HG03521 (cell line): ENCODE measurements around the gene TAS1R2.

Source experiments
- ATAC-seq: cut with Tn5 transposase; IDR thresholded peaks from one replicate; pipeline ENCODE4 v1.9.1; 2021; ENCODE audit warnings: mild to moderate bottlenecking, moderate library complexity; ENCODE audit not compliant: unreplicated experiment

TAS1R2 gene

DNA sequence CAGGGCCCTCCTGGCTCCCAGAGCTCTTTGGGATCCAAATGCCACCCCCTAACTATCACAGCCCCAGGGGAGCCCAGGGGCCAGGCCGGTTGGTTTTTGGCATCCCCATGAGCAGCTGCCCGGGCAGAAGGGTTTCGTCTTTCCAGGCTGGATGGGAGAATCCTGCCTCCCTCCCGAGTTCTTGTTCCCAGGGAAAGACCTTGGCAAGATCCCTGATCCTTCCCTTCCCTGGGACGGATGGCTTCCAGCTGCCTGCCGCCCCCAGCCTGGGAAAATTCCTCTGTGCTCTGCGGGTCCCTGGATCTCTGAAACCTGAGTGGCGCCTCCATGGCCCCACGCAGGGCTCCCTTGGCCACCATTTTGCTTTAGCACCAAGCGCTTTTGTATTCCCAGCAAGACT lies 55.6 kb downstream of the TAS1R2 start:
- no peak for ATAC-seq

- ATAC-seq: no peak
Observed at GRCh38 chr1:18803151-18803791, 56.2 kb downstream of the TAS1R2 start.

DNA sequence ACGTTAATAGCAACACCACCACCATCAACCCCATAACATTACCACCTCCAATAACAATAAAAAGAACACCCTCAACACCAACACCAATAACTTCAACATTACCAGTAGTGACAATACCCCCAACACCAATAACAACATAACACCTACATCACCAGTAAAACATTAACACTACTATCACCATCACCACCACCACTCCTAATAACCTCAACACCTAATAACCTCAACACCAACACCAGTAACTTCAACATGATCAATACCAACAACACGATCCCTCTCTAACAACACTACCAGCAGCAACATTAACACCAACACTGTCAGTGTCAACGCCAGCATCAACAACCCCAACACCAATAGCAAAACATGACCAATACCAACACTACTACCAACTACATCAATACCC lies 57.2 kb downstream of the TAS1R2 start:
- ATAC-seq: no peak

- ATAC-seq: no peak
Observed at GRCh38 chr1:18800258-18800657, 59.2 kb downstream of the TAS1R2 start.

GRCh38 chr1:18799454-18799853 lies 60.0 kb downstream of the TAS1R2 start:
- ATAC-seq: no peak

DNA sequence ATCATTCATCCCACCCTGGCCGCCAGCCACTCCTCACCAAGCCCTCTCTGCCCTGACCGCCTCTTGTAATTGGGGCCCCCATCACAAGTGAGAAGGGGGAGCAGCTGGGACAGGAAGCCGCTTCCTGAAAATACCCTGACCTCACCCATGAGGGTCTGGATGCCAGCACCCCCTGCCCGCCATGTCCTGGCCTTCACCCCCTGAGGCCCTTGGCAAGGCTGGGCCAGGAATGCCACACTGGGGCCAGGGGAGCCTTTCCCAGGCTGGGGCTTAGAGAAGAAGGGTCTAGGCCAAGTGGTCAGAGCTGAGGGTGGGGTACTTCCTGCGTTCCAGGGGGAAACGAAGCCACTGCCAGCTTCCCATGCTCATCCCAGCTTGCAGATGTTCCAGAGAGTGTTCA lies 60.5 kb downstream of the TAS1R2 start:
- no peak for ATAC-seq

DNA sequence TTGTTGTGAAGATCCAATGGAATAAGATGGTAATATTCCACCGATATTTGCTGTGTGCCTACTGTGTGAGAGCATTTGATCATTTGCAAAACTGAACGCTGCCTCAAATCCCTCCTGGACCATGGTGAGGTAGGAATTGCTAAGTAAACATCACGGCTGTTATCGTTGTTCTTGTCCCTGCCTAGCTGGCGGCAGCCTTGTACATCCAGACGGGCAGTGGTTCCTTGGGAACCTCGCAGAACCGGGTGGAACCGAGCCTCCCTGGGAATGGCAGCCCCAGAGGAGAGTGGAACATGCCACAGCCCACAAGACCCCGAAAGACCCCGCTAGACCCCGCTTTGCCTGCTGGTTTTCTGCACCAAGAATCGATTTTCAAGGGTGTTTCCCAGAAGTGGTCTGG lies 60.9 kb downstream of the TAS1R2 start:
- ATAC-seq: no peak

- ATAC-seq: no peak
Observed at GRCh38 chr1:18796950-18797349, 62.5 kb downstream of the TAS1R2 start.

DNA sequence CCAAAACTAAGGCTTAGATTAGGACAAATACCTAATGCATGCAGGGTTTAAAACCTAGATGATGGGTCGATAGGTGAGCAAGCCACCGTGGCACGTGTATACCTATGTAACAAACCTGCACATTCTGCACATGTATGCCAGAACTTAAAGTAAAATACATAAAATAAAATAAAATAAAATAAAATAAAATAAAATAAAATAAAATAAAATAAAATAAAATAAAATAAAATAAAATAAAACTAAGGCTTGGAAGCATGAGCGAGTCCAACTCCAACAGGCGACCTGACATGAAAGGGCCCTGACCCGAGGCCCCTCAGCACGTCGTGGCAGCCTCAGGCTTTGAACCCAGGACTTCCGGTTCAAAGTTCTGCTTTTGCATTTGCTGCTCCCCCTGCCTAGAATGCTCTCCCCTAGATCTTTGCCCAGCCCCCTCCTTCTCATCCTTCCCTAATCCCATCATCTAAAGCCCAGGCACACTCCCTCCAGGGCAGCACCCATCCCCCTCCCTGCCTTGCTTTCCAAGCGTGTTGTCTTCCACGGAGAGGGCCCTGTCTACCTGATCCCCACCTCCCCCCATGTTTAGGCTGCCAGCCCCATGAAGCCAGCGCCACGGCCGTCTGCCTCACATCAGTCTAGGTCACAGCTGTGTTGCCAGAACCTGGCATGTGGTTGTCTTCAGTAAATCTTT lies 64.3 kb downstream of the TAS1R2 start:
- no peak for ATAC-seq

GRCh38 chr1:18794561-18794960 lies 64.9 kb downstream of the TAS1R2 start:
- no peak for ATAC-seq

GRCh38 chr1:18794051-18794450 lies 65.4 kb downstream of the TAS1R2 start:
- ATAC-seq: no peak

DNA sequence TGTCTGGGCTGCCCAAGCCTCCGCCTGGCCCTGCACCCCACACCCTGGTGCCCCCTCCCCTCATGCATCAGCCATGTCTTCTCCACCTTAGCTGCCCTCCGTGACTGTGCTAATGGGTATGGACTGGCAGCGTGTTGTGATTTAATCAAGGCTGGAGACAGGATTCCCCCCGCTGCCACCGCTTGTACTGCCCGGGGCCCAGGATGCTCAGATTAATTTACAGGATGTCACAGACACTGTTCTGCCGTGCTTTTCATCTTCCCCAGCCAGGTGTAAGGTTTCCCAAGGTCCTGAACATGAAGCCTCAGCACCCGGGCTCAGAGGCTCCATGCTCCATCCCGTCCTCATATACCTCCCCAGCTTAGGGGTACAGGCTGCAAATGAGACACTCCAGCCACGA lies 66.3 kb downstream of the TAS1R2 start:
- ATAC-seq: no peak

DNA sequence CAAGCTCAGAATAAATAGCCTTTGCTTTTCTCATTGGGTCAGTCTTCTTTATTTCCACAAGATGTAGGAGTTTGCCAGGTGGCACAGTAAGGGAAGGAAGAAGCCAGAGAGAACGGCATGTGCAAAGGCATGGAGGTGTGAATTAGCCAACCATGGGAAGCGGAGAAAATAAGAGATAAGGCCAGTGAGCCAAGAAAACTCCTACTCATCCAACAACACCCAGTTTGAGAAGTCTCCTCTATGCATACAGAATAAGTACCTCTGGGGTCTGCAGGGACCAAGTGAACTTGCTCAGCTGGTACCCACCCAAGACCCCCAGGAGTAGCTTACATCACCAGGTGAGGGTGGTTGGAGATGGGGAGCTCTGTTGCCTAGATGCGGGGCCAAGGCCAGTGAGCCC lies 66.7 kb downstream of the TAS1R2 start:
- no peak for ATAC-seq
